ENCODE results near the gene NRAP. TPM values are rescaled to one million over a fixed set of nuclear protein-coding genes. Genes with fewer than 3 reads are reported as not detected.

Gene NRAP
- total RNA-seq, 4 donors from 2014 or later, result 0.16 to 12.3 (median 1.1) TPM; not detected in 1

- H3K27ac ChIP-seq, result no peak overlapping the region
- H3K27me3 ChIP-seq, result no peaks in the 10 kb centered on the region
- H3K4me3 ChIP-seq, result no peak overlapping the region
- no peaks in the 10 kb centered on the region for H3K9me3 ChIP-seq
- no peak for DNase-seq
- in situ Hi-C loops (cut with MboI; ENCODE audit: low pct_ligation_motif_present in 1 of 4, low pct_unique_long_range_greater_than_20kb in 1 of 4, low sequenced_read_pairs in 3 of 4), result no loop called here
- TF ChIP-seq EP300 (IDR thresholded peaks at IDR 0.05; ENCODE audit: low read depth) (no peak), POLR2A (IDR thresholded peaks at IDR 0.05) (no peak), CTCF (IDR thresholded peaks at IDR 0.05) (no peak)
- no peaks in the 10 kb centered on the region for H3K36me3 ChIP-seq
- WGBS, 2 donors (ENCODE audit: low coverage in 1 of 2), result 93 to 100% methylated on average over 1 to 5 of the region's 5 CpGs
- peaks cover 0 to 7% (median 7%) of the 10 kb centered on the region in 4 donors for H3K4me1 ChIP-seq
- intact Hi-C loops (cut with DNase I; ENCODE audit: low total_unique reads), result no loop called here
Measured at GRCh38 chr10:113560071-113560470, 103.8 kb downstream of the NRAP start.

- TF ChIP-seq POLR2A (IDR thresholded peaks at IDR 0.05), result no peak
- no peak for TF ChIP-seq POLR2AphosphoS5 (IDR thresholded peaks at IDR 0.05)
- TF ChIP-seq CTCF (IDR thresholded peaks at IDR 0.05), result no peak
- TF ChIP-seq EP300 (IDR thresholded peaks at IDR 0.05; ENCODE audit: low read depth), result no peak
- no peak overlapping the region for H3K27ac ChIP-seq
- H3K36me3 ChIP-seq, result no peaks in the 10 kb centered on the region
- in situ Hi-C loops (cut with MboI; ENCODE audit: low pct_ligation_motif_present in 1 of 4, low pct_unique_long_range_greater_than_20kb in 1 of 4, low sequenced_read_pairs in 3 of 4) (no loop called here), intact Hi-C loops (cut with DNase I; ENCODE audit: low total_unique reads) (no loop called here)
- no peaks in the 10 kb centered on the region for H3K27me3 ChIP-seq
- WGBS, 2 donors (ENCODE audit: low coverage in 1 of 2), result 59% methylated on average over 9 of the region's 9 CpGs; no CpG with 5 or more reads in 1 of the 2 donors
- no peak overlapping the region for H3K4me3 ChIP-seq
- DNase-seq, result no peak
- H3K4me1 ChIP-seq, result peaks cover 0 to 7% (median 5%) of the 10 kb centered on the region in 4 donors
- H3K9me3 ChIP-seq, result no peaks in the 10 kb centered on the region
Measured at GRCh38 chr10:113557903-113558321, 105.9 kb downstream of the NRAP start.

DNA sequence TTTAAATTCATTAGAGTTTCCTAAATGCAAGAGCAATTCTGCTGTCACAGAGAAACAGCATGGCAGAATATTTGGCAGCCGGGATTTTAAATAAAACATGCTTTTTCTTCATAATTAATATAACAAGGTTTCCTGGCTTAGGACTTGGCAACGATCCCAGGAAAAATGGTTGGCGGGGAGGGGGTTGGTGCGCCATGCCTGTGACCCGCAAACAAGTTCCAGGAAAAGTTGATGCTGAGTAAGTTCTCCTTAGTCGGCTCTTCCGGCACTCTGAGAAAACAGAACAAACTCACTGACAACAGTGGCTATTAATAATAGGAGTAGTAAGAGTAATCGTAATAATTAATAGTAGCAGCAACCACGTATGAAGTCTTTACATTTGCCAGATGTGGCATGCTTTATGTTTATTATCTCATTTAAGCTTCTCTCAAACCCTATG lies 106.4 kb downstream of the NRAP start:
- DNase-seq, result no peak
- in situ Hi-C loops (cut with MboI; ENCODE audit: low pct_ligation_motif_present in 1 of 4, low pct_unique_long_range_greater_than_20kb in 1 of 4, low sequenced_read_pairs in 3 of 4) (no loop called here), intact Hi-C loops (cut with DNase I; ENCODE audit: low total_unique reads) (no loop called here)
- WGBS, 2 donors (ENCODE audit: low coverage in 1 of 2), result 41 to 46% methylated on average over 8 to 9 of the region's 9 CpGs
- no peaks in the 10 kb centered on the region for H3K27me3 ChIP-seq
- H3K36me3 ChIP-seq, result no peaks in the 10 kb centered on the region
- no peak overlapping the region for H3K27ac ChIP-seq
- no peak for TF ChIP-seq EP300 (IDR thresholded peaks at IDR 0.05; ENCODE audit: low read depth)
- TF ChIP-seq POLR2A (IDR thresholded peaks at IDR 0.05), result no peak
- no peak for TF ChIP-seq CTCF (IDR thresholded peaks at IDR 0.05)
- TF ChIP-seq POLR2AphosphoS5 (IDR thresholded peaks at IDR 0.05), result no peak
- H3K4me1 ChIP-seq, result peaks cover 0 to 6% (median 2%) of the 10 kb centered on the region in 4 donors
- H3K9me3 ChIP-seq, result no peaks in the 10 kb centered on the region
- H3K4me3 ChIP-seq, result no peak overlapping the region

- in situ Hi-C loops (cut with MboI; ENCODE audit: low pct_ligation_motif_present in 1 of 4, low pct_unique_long_range_greater_than_20kb in 1 of 4, low sequenced_read_pairs in 3 of 4) (no loop called here), intact Hi-C loops (cut with DNase I; ENCODE audit: low total_unique reads) (no loop called here)
- no peak for TF ChIP-seq POLR2A (IDR thresholded peaks at IDR 0.05)
- no peak for TF ChIP-seq EP300 (IDR thresholded peaks at IDR 0.05; ENCODE audit: low read depth)
- no peak for TF ChIP-seq CTCF (IDR thresholded peaks at IDR 0.05)
- TF ChIP-seq POLR2AphosphoS5 (IDR thresholded peaks at IDR 0.05), result no peak
- Histone ChIP-seq H3K36me3 (no peaks in the 10 kb centered on the region), H3K4me1 (peaks cover 0 to 6% (median 2%) of the 10 kb centered on the region in 4 donors), H3K27ac (no peak overlapping the region), H3K9me3 (no peaks in the 10 kb centered on the region), H3K27me3 (no peaks in the 10 kb centered on the region), H3K4me3 (no peak overlapping the region)
- no peak for DNase-seq
- WGBS, 2 donors (ENCODE audit: low coverage in 1 of 2), result 40 to 67% methylated on average over 1 of the region's 1 CpG
Measured at GRCh38 chr10:113555751-113556150, 108.1 kb downstream of the NRAP start.

Measured in transverse colon (tissue), 4 donors.